Measurements from ENCODE around the gene SLC43A2. TPM values are rescaled to one million over a fixed set of nuclear protein-coding genes. Genes with fewer than 3 reads are reported as not detected.

SLC43A2 gene
- total and polyA plus RNA-seq, 2 donors (not counting 3 experiments of a cell fraction or from before 2014, with no cell fraction given): 41.7 to 52.0 TPM

- POLR2A ChIA-PET: no interaction called here
- no peak overlapping the region for H3K27ac ChIP-seq (ENCODE audit: insufficient read depth, low read depth, low read length)
- H3K4me2 ChIP-seq (ENCODE audit: insufficient read depth, low read length): no peak overlapping the region
- H3K4me3 ChIP-seq (replicated peaks in 1 of 3; ENCODE audit: insufficient read depth in 1 of 3, low read depth in 1 of 3, low read length in 3 of 3): no peak overlapping the region
- dilution Hi-C loops (cut with MboI; ENCODE audit: extremely low pct_ligation_motif_present, low sequenced_read_pairs): no loop called here
- H2AFZ ChIP-seq (ENCODE audit: low read depth, low read length): no peak overlapping the region
- no peaks in the 10 kb centered on the region for H3K27me3 ChIP-seq (ENCODE audit: control insufficient read depth in 2 of 2, insufficient read depth in 2 of 2, low read length in 2 of 2)
- peaks cover 2 to 3% of the 10 kb centered on the region in 2 experiments for H3K36me3 ChIP-seq (ENCODE audit: control insufficient read depth in 2 of 2, extremely low read depth in 1 of 2, insufficient read depth in 2 of 2, low read length in 2 of 2)
- no TSS peak for BruUV-seq (replicated peaks)
- DNase-seq (ENCODE audit: low read depth, low spot score): peak; percentile 13
- no peaks in the 10 kb centered on the region for H3K79me2 ChIP-seq (ENCODE audit: control insufficient read depth, insufficient read depth, low read length)
- CTCF ChIA-PET: interaction anchor here (1.1 kb wide), 1 partner anchor 25 kb away, joined by 4 read pairs; no protein-coding TSS in a partner anchor
- TF ChIP-seq POLR2AphosphoS5 (IDR thresholded peaks at IDR 0.05; ENCODE audit: insufficient read depth, low read depth, low read length) (no peak), POLR2A (IDR thresholded peaks at IDR 0.05; ENCODE audit: low read depth, low read length) (no peak), EZH2 (IDR thresholded peaks at IDR 0.05; ENCODE audit: borderline replicate concordance, low read depth, low read length, severe bottlenecking) (no peak), MAX (IDR thresholded peaks at IDR 0.05; ENCODE audit: insufficient read depth, insufficient read length) (no peak), CTCF (IDR thresholded peaks at IDR 0.05; ENCODE audit: extremely low read depth in 1 of 2, insufficient read depth in 1 of 2, low read depth in 1 of 2, low read length in 2 of 2) (no peak)
- H4K20me1 ChIP-seq (replicated peaks; ENCODE audit: control insufficient read depth, extremely low read depth, insufficient read depth, low read length): no peaks in the 10 kb centered on the region
- intact Hi-C loops (cut with micrococcal nuclease): no loop called here
- FAIRE-seq: no peak
- H3K9ac ChIP-seq (replicated peaks; ENCODE audit: extremely low read depth, insufficient read depth, low read length): no peak overlapping the region
- H3K9me3 ChIP-seq (replicated peaks; ENCODE audit: control insufficient read depth, insufficient read depth, low read length): no peaks in the 10 kb centered on the region
- H3K9me1 ChIP-seq (replicated peaks; ENCODE audit: control insufficient read depth, extremely low read depth, insufficient read depth, low read length): no peaks in the 10 kb centered on the region
- peaks cover 18% of the 10 kb centered on the region for H3K4me1 ChIP-seq (ENCODE audit: control insufficient read depth, extremely low read depth, insufficient read depth, low read length)
Observed at GRCh38 chr17:1592751-1593629, 35.6 kb downstream of the SLC43A2 start.

All from endothelial cell of umbilical vein (primary cell).